Measurements from ENCODE around the gene PDLIM7.

DNA sequence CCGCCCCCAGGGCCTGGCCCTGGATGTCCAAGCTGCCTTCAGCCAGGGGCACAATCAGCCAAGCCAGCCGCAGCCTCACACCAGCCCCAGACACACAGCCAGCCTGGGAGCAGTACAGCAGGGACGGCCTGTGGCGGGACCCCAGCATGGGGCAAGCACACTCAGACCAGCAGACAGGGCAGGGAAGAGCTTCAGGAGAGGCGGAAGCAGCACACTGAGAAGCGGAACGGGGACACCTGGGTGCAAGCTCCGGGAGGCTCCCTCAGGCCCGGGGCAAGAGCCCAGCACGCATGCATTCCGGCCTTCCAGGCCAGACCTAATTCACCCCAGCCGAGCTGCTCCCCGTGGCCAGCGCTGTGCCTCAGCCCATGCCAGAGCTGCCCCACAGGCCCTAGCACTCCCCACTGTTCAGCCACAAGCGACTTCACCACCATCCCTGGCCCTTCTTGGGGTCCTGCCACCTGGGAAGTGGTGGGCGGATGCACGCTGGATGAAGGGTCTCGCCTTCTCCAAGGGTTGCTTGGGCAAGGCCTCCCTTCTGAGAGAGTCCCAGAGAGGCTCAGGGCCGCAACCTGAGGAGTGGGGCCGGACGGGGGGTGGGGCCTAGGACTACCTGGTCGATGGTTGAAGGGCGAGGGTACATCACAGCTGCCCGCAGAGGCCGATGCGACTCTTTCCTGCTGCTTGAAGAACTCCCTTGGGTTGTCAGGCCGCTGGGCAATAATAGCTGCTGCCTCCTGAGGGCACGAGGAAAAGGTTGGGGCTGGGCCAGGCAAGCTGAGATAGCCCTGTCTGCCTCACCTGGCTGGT, 37.4 kb downstream of the PDLIM7 start:
- no peak for TF ChIP-seq POLR2A (IDR thresholded peaks at IDR 0.05)
- TF ChIP-seq, protein P1, sequence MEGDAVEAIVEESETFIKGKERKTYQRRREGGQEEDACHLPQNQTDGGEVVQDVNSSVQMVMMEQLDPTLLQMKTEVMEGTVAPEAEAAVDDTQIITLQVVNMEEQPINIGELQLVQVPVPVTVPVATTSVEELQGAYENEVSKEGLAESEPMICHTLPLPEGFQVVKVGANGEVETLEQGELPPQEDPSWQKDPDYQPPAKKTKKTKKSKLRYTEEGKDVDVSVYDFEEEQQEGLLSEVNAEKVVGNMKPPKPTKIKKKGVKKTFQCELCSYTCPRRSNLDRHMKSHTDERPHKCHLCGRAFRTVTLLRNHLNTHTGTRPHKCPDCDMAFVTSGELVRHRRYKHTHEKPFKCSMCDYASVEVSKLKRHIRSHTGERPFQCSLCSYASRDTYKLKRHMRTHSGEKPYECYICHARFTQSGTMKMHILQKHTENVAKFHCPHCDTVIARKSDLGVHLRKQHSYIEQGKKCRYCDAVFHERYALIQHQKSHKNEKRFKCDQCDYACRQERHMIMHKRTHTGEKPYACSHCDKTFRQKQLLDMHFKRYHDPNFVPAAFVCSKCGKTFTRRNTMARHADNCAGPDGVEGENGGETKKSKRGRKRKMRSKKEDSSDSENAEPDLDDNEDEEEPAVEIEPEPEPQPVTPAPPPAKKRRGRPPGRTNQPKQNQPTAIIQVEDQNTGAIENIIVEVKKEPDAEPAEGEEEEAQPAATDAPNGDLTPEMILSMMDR (IDR thresholded peaks at IDR 0.05): no peak
